Sigmoid colon (tissue), 7 donors: ENCODE results near the gene USP32. TPM values are rescaled to one million over a fixed set of nuclear protein-coding genes. Genes with fewer than 3 reads are reported as not detected.
A peak's percentile ranks its signal among the peaks of the same experiment; 100 is the strongest.

Experiments
- DNase-seq: peaks from one replicate; pipeline ENCODE4 v3.0.0-alpha.2; 2019
- H3K27ac ChIP-seq, 4 donors: fragments of 200-600 bp; sonication (generic); one replicate each; pipeline ENCODE4 v1.5.1; 2016 to 2019; ENCODE audit warnings: mild to moderate bottlenecking in 1 of 4
- H3K27me3 ChIP-seq, 3 donors: fragments of 200-600 bp; sonication (generic); one replicate each; pipeline ENCODE4 v1.5.1; 2019; ENCODE audit warnings: mild to moderate bottlenecking in 1 of 3
- H3K36me3 ChIP-seq, 4 donors: fragments of 200-600 bp; sonication (generic); one replicate each; pipeline ENCODE4 v1.5.1; 2016 to 2019
- H3K4me1 ChIP-seq, 4 donors: fragments of 200-600 bp; sonication (generic); one replicate each; pipeline ENCODE4 v1.5.1; 2017 to 2019
- H3K4me3 ChIP-seq, 4 donors: fragments of 200-600 bp; sonication (generic); one replicate each; pipeline ENCODE4 v1.5.1; 2017 to 2019; ENCODE audit warnings: mild to moderate bottlenecking in 2 of 4, moderate library complexity in 1 of 4
- H3K9me3 ChIP-seq, 4 donors: fragments of 200-600 bp in 3 of 4; sonication (generic) in 3 of 4; one replicate each; pipeline versions ENCODE4 v1.5.1 to v1.6.1; 2013 to 2019
- CTCF ChIP-seq, 4 experiments: fragments of 450-650 bp in 3 of 4; fragments of 200-600 bp in 1 of 4; IDR thresholded peaks; one replicate each; pipeline ENCODE4 v1.5.1; 2016 to 2019; ENCODE audit warnings: antibody characterized with exemption in 4 of 4, mild to moderate bottlenecking in 3 of 4, moderate library complexity in 2 of 4
- EP300 ChIP-seq, 4 donors: sonication (generic); formaldehyde crosslinking; IDR thresholded peaks; one replicate each; pipeline ENCODE4 v1.6.1; 2017; ENCODE audit warnings: antibody characterized with exemption in 4 of 4
- POLR2A ChIP-seq, 2 donors: fragments of 450-650 bp; IDR thresholded peaks; one replicate each; pipeline ENCODE4 v1.6.1; 2016; ENCODE audit warnings: antibody characterized with exemption in 2 of 2, mild to moderate bottlenecking in 2 of 2, moderate library complexity in 2 of 2
- POLR2AphosphoS5 ChIP-seq, 4 donors: sonication (generic); formaldehyde crosslinking; IDR thresholded peaks; one replicate each; pipeline ENCODE4 v1.6.1; 2017; ENCODE audit warnings: antibody characterized with exemption in 4 of 4
- WGBS, 2 donors: extraction: QIAGEN DNeasy Blood & Tissue Kit; methylation state at CpG; one replicate each; pipeline ENCODE4 v1.1.7; 2013; 5-methylcytosine and 5-hydroxymethylcytosine counted together
- intact Hi-C: fragments of 100-400 bp; cut with DNase I; formaldehyde crosslinking; loops from one replicate; pipeline ENCODE4 v1.15.1; 2023
- polyA plus RNA-seq, 3 donors: library from polyadenylated mRNA; stranded (reverse); fragments of 200-250 nt; gene quantifications; one replicate each; pipeline ENCODE4 v1.2.3, GENCODE V29; 2013
- total RNA-seq, 4 donors: library from RNA; depleted of rRNA; stranded (reverse); fragments of >200 nt; gene quantifications; one replicate each; pipeline ENCODE4 v1.1.0, GENCODE V29; 2016
- donor health status: healthy with polysubstance abuse.
- donor health status: Bipolar disorder and iron deficiency.
- donor health status: healthy.

USP32 gene
- total and polyA plus RNA-seq, 7 donors: 10.6 to 50.9 (median 39.6) TPM

GRCh38 chr17:60137731-60138130 lies 254.2 kb downstream of the USP32 start:
- DNase-seq: peak; percentile 17
- intact Hi-C loops: loop anchor here (10.0 kb wide), 2 partner anchors 53 to 297 kb away; no protein-coding TSS in a partner anchor

GRCh38 chr17:60135951-60136666 lies 255.8 kb downstream of the USP32 start:
- H3K4me1 ChIP-seq: peaks cover 0 to 39% (median 26%) of the 10 kb centered on the region in 4 donors

More at GRCh38 chr17:60137731-60138130, 254.2 kb downstream of the USP32 start:
- H3K4me3 ChIP-seq: no peak overlapping the region
- no peak for TF ChIP-seq POLR2A (IDR thresholded peaks at IDR 0.05)
- TF ChIP-seq POLR2AphosphoS5 (IDR thresholded peaks at IDR 0.05): no peak
- no peak for TF ChIP-seq CTCF (IDR thresholded peaks at IDR 0.05)
- TF ChIP-seq EP300 (IDR thresholded peaks at IDR 0.05): no peak
- H3K27ac ChIP-seq: no peak overlapping the region
- H3K9me3 ChIP-seq: no peaks in the 10 kb centered on the region
- peaks cover 27 to 52% (median 45%) of the 10 kb centered on the region in 3 donors for H3K27me3 ChIP-seq
- no peaks in the 10 kb centered on the region for H3K36me3 ChIP-seq
- 50 to 61% methylated on average over 1 of the region's 1 CpG for WGBS, 2 donors
- H3K4me1 ChIP-seq: peaks cover 0 to 53% (median 37%) of the 10 kb centered on the region in 4 donors

DNA sequence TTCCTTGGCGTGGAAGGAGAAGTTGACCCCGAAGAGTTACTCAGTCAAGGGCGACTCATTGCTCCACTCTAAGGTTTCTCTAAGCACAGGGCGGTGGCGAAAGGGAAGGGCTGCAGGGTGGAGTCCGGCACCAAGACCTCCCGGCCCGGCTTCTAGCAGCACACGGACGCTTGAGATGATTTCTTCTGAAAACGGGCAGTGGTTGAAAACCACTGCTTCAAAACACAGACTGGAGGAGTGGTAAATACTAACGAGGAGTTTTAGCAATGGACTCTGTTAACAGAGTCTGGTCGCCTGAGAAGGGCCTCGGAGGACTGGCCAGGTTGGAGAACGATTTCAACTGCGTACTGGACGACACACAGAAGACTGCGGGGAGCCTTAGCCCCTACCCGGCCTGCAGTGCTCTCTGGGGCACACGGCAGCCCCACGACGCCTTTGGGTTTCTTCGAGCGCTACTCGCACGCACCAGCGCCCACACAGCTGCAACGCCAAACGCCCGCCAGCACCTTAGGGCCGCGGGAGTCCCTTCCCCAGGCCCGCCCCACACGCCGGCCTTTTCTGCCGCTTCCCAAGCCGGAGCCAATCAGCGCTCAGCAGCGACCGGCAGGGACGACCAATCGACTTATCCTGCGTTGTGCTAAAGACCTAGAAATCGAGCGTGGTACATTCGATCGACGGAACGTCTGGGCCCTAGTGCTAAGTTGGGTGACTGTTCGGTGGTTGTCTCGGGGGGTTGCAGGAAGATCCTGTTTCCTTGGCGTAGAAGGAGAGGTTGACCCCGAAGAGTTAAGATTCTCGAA lies 256.6 kb downstream of the USP32 start:
- Histone ChIP-seq H3K27ac (peak overlapping the region; percentile 71 to 79 (median 77)), H3K9me3 (no peaks in the 10 kb centered on the region), H3K4me3 (peak overlapping the region; percentile 49 to 70 (median 59)), H3K36me3 (no peaks in the 10 kb centered on the region), H3K27me3 (peaks cover 15 to 29% (median 23%) of the 10 kb centered on the region in 3 donors), H3K4me1 (peaks cover 0 to 34% (median 23%) of the 10 kb centered on the region in 4 donors)
- intact Hi-C loops: loop anchor here (10.0 kb wide), 2 partner anchors 51 to 299 kb away; no protein-coding TSS in a partner anchor
- peak; percentile 47 to 80 (median 80) for TF ChIP-seq POLR2AphosphoS5 (IDR thresholded peaks at IDR 0.05)
- TF ChIP-seq POLR2A (IDR thresholded peaks at IDR 0.05): peak; percentile 14 to 15
- no peak for TF ChIP-seq CTCF (IDR thresholded peaks at IDR 0.05)
- 3 to 4% methylated on average over 54 of the region's 54 CpGs for WGBS, 2 donors
- peak; percentile 93 for DNase-seq

More at GRCh38 chr17:60135951-60136666, 255.8 kb downstream of the USP32 start:
- Histone ChIP-seq H3K36me3 (no peaks in the 10 kb centered on the region), H3K27ac (no peak overlapping the region), H3K4me3 (peak overlapping the region in 3 of 4 donors; percentile 55 to 70 (median 63)), H3K9me3 (no peaks in the 10 kb centered on the region), H3K27me3 (peaks cover 23 to 36% (median 31%) of the 10 kb centered on the region in 3 donors)
- DNase-seq: peak; percentile 48
- intact Hi-C loops: loop anchor here (10.0 kb wide), 2 partner anchors 51 to 299 kb away; no protein-coding TSS in a partner anchor
- 74 to 88% methylated on average over 13 of the region's 13 CpGs for WGBS, 2 donors
- TF ChIP-seq CTCF (IDR thresholded peaks at IDR 0.05) (peak in 1 of 4 experiments; percentile 9), EP300 (IDR thresholded peaks at IDR 0.05) (no peak), POLR2A (IDR thresholded peaks at IDR 0.05) (no peak), POLR2AphosphoS5 (IDR thresholded peaks at IDR 0.05) (no peak)

DNA sequence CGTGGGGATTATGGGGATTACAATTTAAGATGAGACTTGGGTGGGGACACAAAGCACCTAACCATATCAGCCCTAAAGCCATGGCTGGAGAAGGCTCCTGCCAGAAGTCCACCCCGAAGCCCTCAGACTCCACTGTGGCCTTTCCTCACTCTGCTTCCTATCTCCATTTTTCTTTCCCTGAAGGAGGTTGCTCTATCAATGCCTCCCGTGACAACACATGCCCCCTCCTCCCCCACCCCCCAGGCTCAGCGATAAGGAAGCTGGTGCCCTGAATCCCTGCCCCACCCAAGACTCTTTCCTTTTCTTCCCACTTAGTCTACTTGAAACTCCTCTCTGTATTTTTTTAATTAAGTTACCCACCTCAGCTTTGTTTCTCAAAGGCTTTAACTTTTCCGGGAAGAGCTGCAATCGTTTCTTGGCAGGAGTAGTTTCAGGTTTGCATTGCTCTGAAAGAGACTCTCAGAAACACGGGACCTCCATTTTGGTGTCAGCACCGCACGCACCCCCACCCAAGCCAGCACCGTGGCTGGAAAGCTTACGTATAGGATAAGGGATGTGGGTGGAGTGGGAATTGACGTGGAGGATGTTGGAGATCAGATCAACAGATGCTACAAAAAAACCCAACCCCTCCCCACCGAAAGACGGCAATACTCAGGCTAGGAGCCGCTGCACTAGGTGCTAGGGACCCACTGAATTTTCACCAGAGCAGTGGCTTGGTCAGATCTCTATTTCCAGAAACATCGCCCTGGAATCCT lies 257.4 kb downstream of the USP32 start:
- no peaks in the 10 kb centered on the region for H3K36me3 ChIP-seq
- H3K9me3 ChIP-seq: no peaks in the 10 kb centered on the region
- peaks cover 0 to 28% (median 18%) of the 10 kb centered on the region in 4 donors for H3K4me1 ChIP-seq
- H3K4me3 ChIP-seq: peak overlapping the region; percentile 49 to 70 (median 59)
- peak overlapping the region; percentile 71 to 79 (median 77) for H3K27ac ChIP-seq
- DNase-seq: peak; percentile 50
- intact Hi-C loops: loop anchor here (10.0 kb wide), 2 partner anchors 50 to 300 kb away; no protein-coding TSS in a partner anchor
- peaks cover 9 to 21% (median 16%) of the 10 kb centered on the region in 3 donors for H3K27me3 ChIP-seq
- TF ChIP-seq POLR2AphosphoS5 (IDR thresholded peaks at IDR 0.05) (no peak), CTCF (IDR thresholded peaks at IDR 0.05) (no peak), POLR2A (IDR thresholded peaks at IDR 0.05) (no peak), EP300 (IDR thresholded peaks at IDR 0.05) (no peak)
- WGBS, 2 donors: 8 to 10% methylated on average over 16 of the region's 16 CpGs
